T-helper 17 cell (primary cell): ENCODE results near the gene VEGFB. TPM values are rescaled to one million over a fixed set of nuclear protein-coding genes. Genes with fewer than 3 reads are reported as not detected.
A peak's percentile ranks its signal among the peaks of the same experiment; 100 is the strongest.

Source experiments
- ATAC-seq: fragments of 150-1000 bp; cut with Tn5 transposase; 2 replicates; pipeline ENCODE4 v1.10.0; 2021; ENCODE audit warnings: mild to moderate bottlenecking, moderate library complexity
- DNase-seq, 3 donors: peaks; one replicate each; pipeline versions ENCODE4 v3.0.0 to v3.0.0-alpha.2; 2020 to 2021
- H3K9me3 ChIP-seq: one replicate; pipeline ENCODE4 v1.7.0; 2013; ENCODE audit warnings: low read length, mild to moderate bottlenecking; ENCODE audit not compliant: control insufficient read depth, poor library complexity, severe bottlenecking
- H3K27ac Mint-ChIP-seq: one replicate; pipeline ENCODE4 v1.8.0; 2022; ENCODE audit warnings: mild to moderate bottlenecking, moderate library complexity, mixed read lengths
- H3K27me3 Mint-ChIP-seq: one replicate; pipeline ENCODE4 v1.8.0; 2022; ENCODE audit warnings: mixed read lengths
- H3K36me3 Mint-ChIP-seq: one replicate; pipeline ENCODE4 v1.8.0; 2022; ENCODE audit warnings: low read depth, mixed read lengths
- H3K4me1 Mint-ChIP-seq: one replicate; pipeline ENCODE4 v1.8.0; 2022; ENCODE audit warnings: mild to moderate bottlenecking, mixed read lengths
- H3K4me3 Mint-ChIP-seq: one replicate; pipeline ENCODE4 v1.8.0; 2022; ENCODE audit warnings: mild to moderate bottlenecking, moderate library complexity, mixed read lengths
- total RNA-seq, 4 donors: library from RNA in 2 of 4; stranded (reverse) in 2 of 4; gene quantifications; one replicate each; pipeline ENCODE4 v1.2.3 and lab custom pipeline; 2022 to 2026

The VEGFB gene
- total RNA-seq, 2 donors from 2014 or later = 44.9 to 48.3 TPM

GRCh38 chr11:64267207-64267945 is 33.0 kb downstream of the VEGFB start:
- Mint-ChIP-seq H3K4me3 (no peak overlapping the region), H3K36me3 (peaks cover 4% of the 10 kb centered on the region), H3K4me1 (peaks cover 21% of the 10 kb centered on the region), H3K27me3 (no peaks in the 10 kb centered on the region), H3K27ac (peak overlapping the region; percentile 99)
- no peak for DNase-seq
- ATAC-seq = no peak
- no peaks in the 10 kb centered on the region for H3K9me3 ChIP-seq

- Mint-ChIP-seq H3K36me3 (peaks cover 4% of the 10 kb centered on the region), H3K27me3 (no peaks in the 10 kb centered on the region), H3K27ac (peak overlapping the region; percentile 99), H3K4me1 (peaks cover 19% of the 10 kb centered on the region), H3K4me3 (peak overlapping the region; percentile 96)
- no peaks in the 10 kb centered on the region for H3K9me3 ChIP-seq
- ATAC-seq (no peak), DNase-seq (no peak)
These were observed 33.9 kb downstream of the VEGFB start for GRCh38 chr11:64268025-64268892.

DNA sequence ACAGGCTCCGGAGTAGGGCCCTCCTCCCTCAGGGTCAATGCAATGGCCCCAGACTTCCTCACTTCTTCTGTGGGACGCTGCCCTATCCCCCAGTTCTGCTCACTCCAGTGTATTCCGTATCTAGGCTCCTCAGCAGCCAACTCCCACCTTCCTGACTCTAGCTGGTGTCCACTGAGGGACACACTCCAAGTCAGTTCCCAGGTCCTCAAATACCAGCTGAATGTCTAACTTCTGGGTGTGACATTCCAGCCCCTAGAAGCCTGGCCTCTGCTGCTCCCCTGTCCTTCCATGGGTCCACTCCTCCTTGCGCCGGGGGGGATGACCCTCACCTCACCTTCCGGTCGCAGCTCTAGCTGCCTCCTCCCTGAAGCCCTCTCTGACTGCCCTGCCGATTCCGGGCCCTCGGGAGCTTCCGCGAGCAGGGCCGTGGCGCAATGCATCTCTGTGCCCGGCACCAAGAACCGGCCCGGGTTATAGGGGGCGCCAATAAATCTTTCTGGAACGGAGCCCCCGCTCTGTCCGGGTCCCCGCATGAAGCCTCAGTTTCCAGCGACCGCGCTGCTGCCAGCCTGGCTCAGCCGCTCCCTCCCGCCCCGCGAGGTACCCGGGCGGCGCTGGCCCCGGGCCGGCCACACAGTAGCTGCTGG is 34.6 kb downstream of the VEGFB start:
- peak overlapping the region; percentile 99 for H3K27ac Mint-ChIP-seq
- no peaks in the 10 kb centered on the region for H3K9me3 ChIP-seq
- H3K27me3 Mint-ChIP-seq = no peaks in the 10 kb centered on the region
- DNase-seq (peak in 1 of 3 donors; percentile 28), ATAC-seq (no peak)
- peaks cover 4% of the 10 kb centered on the region for H3K36me3 Mint-ChIP-seq
- H3K4me3 Mint-ChIP-seq = peak overlapping the region; percentile 96
- peaks cover 19% of the 10 kb centered on the region for H3K4me1 Mint-ChIP-seq

DNA sequence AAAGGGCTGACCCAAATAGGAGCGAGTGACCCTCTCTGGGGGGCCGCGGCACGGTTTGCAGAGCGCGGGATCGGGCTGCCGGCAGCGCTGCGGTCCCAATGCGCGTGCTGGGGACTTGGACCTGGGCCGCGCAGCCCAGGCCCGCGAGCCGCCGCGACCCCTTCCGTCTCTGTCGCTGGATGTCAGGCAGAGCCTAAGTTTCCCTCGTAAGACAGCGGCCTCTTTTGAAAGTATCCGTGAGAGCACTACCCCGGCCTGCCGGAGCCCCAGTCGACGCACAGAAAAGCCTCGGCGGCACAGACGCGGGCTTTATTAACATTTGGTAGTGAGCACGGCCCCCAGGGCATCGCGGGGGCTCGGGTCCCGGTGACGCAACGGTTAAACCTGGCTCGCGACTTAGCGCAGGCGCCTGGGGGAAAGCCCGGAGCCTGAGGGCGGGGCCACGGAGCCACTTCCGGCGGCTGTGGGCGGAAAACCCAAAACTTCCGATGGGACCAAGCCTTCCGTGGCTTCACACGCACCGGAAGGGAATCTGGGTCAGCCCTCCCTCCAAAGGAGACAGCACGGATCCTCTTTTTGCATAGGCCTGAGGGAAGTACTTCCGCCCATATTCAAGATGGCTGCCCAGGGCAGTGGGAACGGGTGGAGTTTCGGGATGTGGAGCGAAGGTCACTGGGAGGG is 35.3 kb downstream of the VEGFB start:
- no peaks in the 10 kb centered on the region for H3K27me3 Mint-ChIP-seq
- H3K36me3 Mint-ChIP-seq = peaks cover 4% of the 10 kb centered on the region
- H3K4me3 Mint-ChIP-seq = peak overlapping the region; percentile 96
- H3K27ac Mint-ChIP-seq = peak overlapping the region; percentile 99
- H3K9me3 ChIP-seq = no peaks in the 10 kb centered on the region
- peak; percentile 94 to 97 (median 94) for DNase-seq
- H3K4me1 Mint-ChIP-seq = peaks cover 19% of the 10 kb centered on the region
- ATAC-seq = peak; percentile 77

- H3K9me3 ChIP-seq = no peaks in the 10 kb centered on the region
- DNase-seq (no peak), ATAC-seq (no peak)
- Mint-ChIP-seq H3K27ac (no peak overlapping the region), H3K4me1 (peaks cover 4% of the 10 kb centered on the region), H3K27me3 (no peaks in the 10 kb centered on the region), H3K4me3 (no peak overlapping the region), H3K36me3 (peaks cover 6% of the 10 kb centered on the region)
These were observed 40.8 kb downstream of the VEGFB start for GRCh38 chr11:64275031-64275800.

DNA sequence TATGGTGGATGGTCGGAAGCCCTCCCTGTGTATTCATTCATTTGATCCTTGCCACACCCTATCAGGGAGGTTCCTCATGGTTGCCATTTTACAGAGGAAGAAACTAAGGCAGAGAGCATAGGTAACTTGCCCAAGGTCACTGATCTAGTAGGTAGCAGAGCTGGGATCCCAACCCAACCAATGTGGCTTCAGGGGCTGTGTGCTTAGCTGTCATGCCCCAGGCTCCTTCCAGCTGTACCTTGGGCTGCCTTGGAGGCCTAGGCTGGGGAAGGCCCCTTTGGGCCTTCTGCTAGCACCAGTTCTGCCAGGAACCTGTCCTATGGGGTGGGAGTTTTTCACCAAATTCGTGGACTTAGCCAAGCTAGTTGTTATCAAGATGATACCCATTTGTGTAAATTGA is 41.5 kb downstream of the VEGFB start:
- Mint-ChIP-seq H3K4me3 (no peak overlapping the region), H3K36me3 (peaks cover 4% of the 10 kb centered on the region), H3K27me3 (no peaks in the 10 kb centered on the region), H3K27ac (no peak overlapping the region), H3K4me1 (no peaks in the 10 kb centered on the region)
- ATAC-seq = no peak
- no peak for DNase-seq
- H3K9me3 ChIP-seq = no peaks in the 10 kb centered on the region

DNA sequence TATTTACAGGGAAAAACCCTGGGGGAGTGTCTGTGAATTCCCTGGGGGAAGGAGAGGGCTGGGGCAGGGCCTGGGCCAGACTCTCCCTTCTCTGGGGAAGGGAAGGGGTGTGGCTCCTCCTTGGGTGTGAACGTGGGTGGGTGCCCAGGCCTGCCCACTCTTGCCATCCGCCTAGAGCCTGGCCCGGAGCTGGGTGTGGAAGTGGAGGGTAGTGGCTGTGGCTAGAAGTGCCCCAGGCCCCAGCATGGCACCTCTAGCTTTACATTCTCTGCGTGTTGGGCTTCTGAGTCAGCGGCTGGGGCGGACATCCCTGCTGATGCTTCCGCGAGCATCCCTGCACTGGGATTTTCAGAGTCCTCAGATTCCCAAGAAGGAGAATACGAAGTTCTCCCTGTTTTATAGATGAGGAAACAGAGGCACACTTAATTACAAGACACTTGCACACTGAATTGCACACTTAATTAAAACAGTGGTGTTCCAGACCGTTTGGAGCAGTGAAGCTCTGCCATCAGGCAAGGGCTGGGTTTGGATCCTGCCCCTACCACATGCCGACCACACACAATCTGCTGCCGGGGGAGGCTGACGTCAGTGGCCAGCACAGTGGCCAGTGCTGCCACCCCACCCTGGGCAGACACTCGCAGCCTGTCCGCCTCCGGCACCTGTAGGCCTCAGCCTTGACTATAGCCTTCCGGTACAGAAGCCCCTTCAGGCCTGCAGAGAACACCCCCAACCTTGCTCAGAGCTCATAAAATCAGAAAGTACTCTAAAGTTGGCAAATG is 42.5 kb downstream of the VEGFB start:
- H3K9me3 ChIP-seq = no peaks in the 10 kb centered on the region
- H3K27ac Mint-ChIP-seq = no peak overlapping the region
- no peak overlapping the region for H3K4me3 Mint-ChIP-seq
- no peak for ATAC-seq
- H3K4me1 Mint-ChIP-seq = peaks cover 2% of the 10 kb centered on the region
- DNase-seq = no peak
- H3K27me3 Mint-ChIP-seq = no peaks in the 10 kb centered on the region
- peaks cover 4% of the 10 kb centered on the region for H3K36me3 Mint-ChIP-seq

DNA sequence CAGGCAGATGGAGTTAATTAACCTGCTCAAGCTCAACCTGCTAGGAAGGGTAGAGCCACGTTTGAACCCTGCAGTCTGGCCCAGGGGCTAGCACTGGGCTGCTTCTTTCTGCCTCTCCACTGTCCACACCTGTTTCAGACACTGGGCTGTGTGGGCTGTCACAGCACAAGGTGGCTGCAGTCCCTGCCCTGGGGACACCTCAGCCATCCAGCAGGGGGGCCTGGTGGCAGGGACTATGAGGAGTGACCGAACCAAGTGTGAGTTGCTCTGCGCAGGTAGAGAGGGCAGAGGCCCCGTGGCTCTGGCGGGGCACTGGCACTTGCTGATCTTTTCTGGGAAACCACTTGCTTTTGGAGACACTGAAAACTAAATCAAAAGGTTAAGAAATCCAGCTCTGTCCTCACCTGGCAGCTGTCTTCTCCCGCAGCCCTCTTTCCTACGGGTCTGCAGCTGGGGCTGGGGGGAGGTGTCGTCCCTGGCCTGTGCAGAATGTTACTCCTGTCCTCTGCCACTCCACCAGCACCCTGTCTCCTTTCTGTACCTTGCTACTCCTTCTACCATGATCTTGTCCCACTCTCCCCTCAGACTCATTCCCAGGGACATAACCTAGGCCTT is 44.3 kb downstream of the VEGFB start:
- no peaks in the 10 kb centered on the region for H3K9me3 ChIP-seq
- DNase-seq (no peak), ATAC-seq (no peak)
- Mint-ChIP-seq H3K4me3 (peak overlapping the region; percentile 28), H3K27ac (peak overlapping the region; percentile 86), H3K4me1 (peaks cover 7% of the 10 kb centered on the region), H3K27me3 (no peaks in the 10 kb centered on the region), H3K36me3 (peaks cover 4% of the 10 kb centered on the region)

DNA sequence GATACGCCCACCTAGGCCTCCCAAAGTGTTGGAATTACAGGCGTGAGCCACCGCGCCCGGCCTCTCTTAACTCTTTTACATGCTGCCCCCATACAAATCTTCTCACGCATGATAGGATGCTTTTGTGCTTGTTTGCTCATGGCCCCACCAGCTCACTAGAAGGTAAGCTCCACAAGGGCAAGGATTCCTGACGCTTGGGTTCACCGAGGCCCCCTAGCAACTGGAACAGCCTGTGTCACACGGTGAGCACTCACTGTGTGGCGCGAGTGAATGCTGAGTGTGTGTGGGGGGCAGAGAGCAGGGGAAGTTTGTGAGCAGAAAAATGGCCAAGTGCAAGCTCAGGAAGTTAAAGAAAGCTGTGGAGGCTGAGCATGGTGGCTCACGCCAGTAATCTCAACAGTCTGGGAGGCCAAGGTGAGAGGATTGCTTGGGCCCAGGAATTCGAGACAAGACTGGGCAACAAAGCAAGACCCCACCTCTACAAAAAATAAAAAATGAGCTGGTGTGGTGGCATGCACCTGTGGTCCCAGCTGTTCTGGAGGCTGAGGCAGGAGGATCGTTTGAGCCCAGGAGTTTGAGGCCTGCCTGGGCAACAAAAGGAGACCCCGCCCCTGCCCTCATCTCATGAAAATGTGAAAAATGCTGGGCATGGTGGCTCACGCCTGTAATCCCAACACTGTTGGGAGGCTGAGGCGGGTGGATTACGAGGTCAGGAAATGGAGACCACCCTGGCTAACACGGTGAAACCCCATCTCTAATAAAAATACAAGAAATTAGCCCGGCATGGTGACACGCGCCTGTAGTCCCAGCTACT is 47.8 kb downstream of the VEGFB start:
- ATAC-seq (no peak), DNase-seq (no peak)
- Mint-ChIP-seq H3K36me3 (peaks cover 4% of the 10 kb centered on the region), H3K4me3 (peak overlapping the region; percentile 15), H3K27ac (peak overlapping the region; percentile 94), H3K4me1 (peaks cover 20% of the 10 kb centered on the region), H3K27me3 (no peaks in the 10 kb centered on the region)
- H3K9me3 ChIP-seq = no peaks in the 10 kb centered on the region

GRCh38 chr11:64283092-64283491 is 48.7 kb downstream of the VEGFB start:
- Mint-ChIP-seq H3K4me3 (peak overlapping the region; percentile 21), H3K27ac (peak overlapping the region; percentile 94), H3K27me3 (no peaks in the 10 kb centered on the region), H3K4me1 (peaks cover 20% of the 10 kb centered on the region), H3K36me3 (peaks cover 4% of the 10 kb centered on the region)
- DNase-seq (no peak), ATAC-seq (no peak)
- no peaks in the 10 kb centered on the region for H3K9me3 ChIP-seq
